ENCODE data around the gene GNAI2.
A peak's percentile ranks its signal among the peaks of the same experiment; 100 is the strongest.
"Not testable (repeated sequence)": the region's sequence is repeated elsewhere in the genome, so short reads cannot be mapped to it uniquely, and the experiment has no call there.

Gene GNAI2

GRCh38 chr3:50227390-50228183 lies 8.4 kb upstream of the GNAI2 start:
- DNase-seq: peak; percentile 70

- not testable (repeated sequence) for DNase-seq
These were observed 7.7 kb upstream of the GNAI2 start for GRCh38 chr3:50228184-50228763.

GRCh38 chr3:50229490-50229889 lies 6.5 kb upstream of the GNAI2 start:
- no peak for DNase-seq

GRCh38 chr3:50230104-50230793 lies 5.8 kb upstream of the GNAI2 start:
- DNase-seq: no peak

GRCh38 chr3:50230794-50231125 lies 5.2 kb upstream of the GNAI2 start:
- DNase-seq: no peak

- no peak for DNase-seq
These were observed 4.4 kb upstream of the GNAI2 start for GRCh38 chr3:50231581-50231980.

- no peak for DNase-seq
These were observed 3.7 kb upstream of the GNAI2 start for GRCh38 chr3:50232303-50232702.

GRCh38 chr3:50233176-50233575 lies 2.8 kb upstream of the GNAI2 start:
- no peak for DNase-seq

- no peak for DNase-seq
These were observed 604 bp downstream of the GNAI2 start for GRCh38 chr3:50236484-50237132.

- DNase-seq: no peak
These were observed 1.2 kb downstream of the GNAI2 start for GRCh38 chr3:50237133-50237651.

- peak; percentile 39 for DNase-seq
These were observed 1.9 kb downstream of the GNAI2 start for GRCh38 chr3:50237754-50238548.

GRCh38 chr3:50238549-50239026 lies 2.6 kb downstream of the GNAI2 start:
- DNase-seq: no peak

- DNase-seq: no peak
These were observed 3.6 kb downstream of the GNAI2 start for GRCh38 chr3:50239649-50240048.

GRCh38 chr3:50241163-50241562 lies 5.2 kb downstream of the GNAI2 start:
- DNase-seq: no peak

- DNase-seq: no peak
These were observed 5.8 kb downstream of the GNAI2 start for GRCh38 chr3:50241713-50242380.

- DNase-seq: no peak
These were observed 6.4 kb downstream of the GNAI2 start for GRCh38 chr3:50242381-50242770.

- no peak for DNase-seq
These were observed 7.0 kb downstream of the GNAI2 start for GRCh38 chr3:50242851-50243542.

GRCh38 chr3:50243543-50243895 lies 7.5 kb downstream of the GNAI2 start:
- DNase-seq: no peak

- DNase-seq: not testable (repeated sequence)
These were observed 8.8 kb downstream of the GNAI2 start for GRCh38 chr3:50244813-50245212.

- DNase-seq: no peak
These were observed 9.3 kb downstream of the GNAI2 start for GRCh38 chr3:50245251-50245745.

Measured in NCI-H526 treated with DMSO at 0.1 percent for 48 hours (cell line).